IPS-20b (cell line): ENCODE results near the gene FNDC3B.

Experiments
- H3K27ac ChIP-seq: one replicate; pipeline ENCODE4 v1.5.1; 2013; ENCODE audit warnings: low read length
- H3K27me3 ChIP-seq: 2 replicates; pipeline ENCODE4 v1.6.1; 2013; ENCODE audit warnings: mild to moderate bottlenecking, low read length, inconsistent platforms; ENCODE audit not compliant: insufficient read depth
- H3K36me3 ChIP-seq: 2 replicates; pipeline ENCODE4 v1.6.1; 2013; ENCODE audit warnings: low read depth, mild to moderate bottlenecking, inconsistent platforms, low read length, moderate library complexity; ENCODE audit not compliant: insufficient read depth
- H3K4me1 ChIP-seq: 2 replicates; pipeline ENCODE4 v1.6.1; 2013; ENCODE audit warnings: mild to moderate bottlenecking, control low read depth, inconsistent platforms, low read length, moderate library complexity; ENCODE audit not compliant: insufficient read depth
- H3K4me3 ChIP-seq: 2 replicates; pipeline ENCODE4 v1.5.1; 2013; ENCODE audit warnings: mild to moderate bottlenecking, low read length, inconsistent platforms
- H3K9ac ChIP-seq: 2 replicates; pipeline ENCODE4 v1.6.1; 2013; ENCODE audit warnings: low read depth, mild to moderate bottlenecking, inconsistent platforms, low read length, moderate library complexity
- H3K9me3 ChIP-seq: 2 replicates; pipeline ENCODE4 v1.6.1; 2013; ENCODE audit warnings: mild to moderate bottlenecking, low read depth, low read length, inconsistent platforms; ENCODE audit not compliant: insufficient read depth

Gene FNDC3B

DNA sequence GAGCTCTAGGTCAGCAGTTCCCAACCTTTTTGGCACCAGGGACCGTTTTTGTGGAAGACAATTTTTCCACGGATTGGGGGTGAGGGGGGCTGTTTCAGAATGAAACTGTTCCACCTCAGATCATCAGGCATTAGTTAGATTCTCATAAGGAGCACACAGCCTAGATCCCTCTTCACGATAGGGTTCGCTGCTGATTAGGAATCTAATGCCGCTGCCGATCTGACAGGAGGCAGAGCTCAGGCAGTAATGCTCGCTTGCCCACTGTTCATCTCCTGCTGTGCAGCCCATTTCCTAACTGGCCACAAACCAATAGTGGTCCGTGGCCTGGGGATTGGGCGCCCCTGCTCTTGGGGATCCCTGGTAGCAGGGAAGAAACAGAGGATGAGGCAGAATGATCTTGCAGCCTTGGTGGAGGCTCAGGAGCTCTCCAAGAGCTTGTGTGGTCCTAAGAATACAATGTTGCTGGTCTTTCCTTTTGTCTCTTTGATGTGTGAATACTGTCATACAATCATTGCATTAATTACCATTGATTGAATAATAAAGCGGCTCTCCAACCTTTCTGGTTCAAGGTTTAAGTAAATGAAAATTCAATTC lies 183.2 kb downstream of the FNDC3B start:
- Histone ChIP-seq H3K4me1 (peaks cover 38% of the 10 kb centered on the region), H3K9ac (no peak overlapping the region), H3K36me3 (peaks cover 10% of the 10 kb centered on the region; the same call in 1 of the 2 replicates), H3K27me3 (no peaks in the 10 kb centered on the region), H3K9me3 (no peaks in the 10 kb centered on the region), H3K27ac (no peak overlapping the region), H3K4me3 (no peak overlapping the region)

- no peaks in the 10 kb centered on the region for H3K9me3 ChIP-seq
- H3K36me3 ChIP-seq, result peaks cover 21% of the 10 kb centered on the region
- no peak overlapping the region for H3K9ac ChIP-seq
- no peak overlapping the region for H3K4me3 ChIP-seq
- H3K27me3 ChIP-seq, result no peaks in the 10 kb centered on the region
- H3K27ac ChIP-seq, result no peak overlapping the region
- peaks cover 30% of the 10 kb centered on the region; the same call in 1 of the 2 replicates for H3K4me1 ChIP-seq
Observed at GRCh38 chr3:172223870-172224269, 184.5 kb downstream of the FNDC3B start.

- Histone ChIP-seq H3K36me3 (peaks cover 27% of the 10 kb centered on the region), H3K27me3 (no peaks in the 10 kb centered on the region), H3K27ac (no peak overlapping the region), H3K9ac (no peak overlapping the region), H3K4me3 (no peak overlapping the region), H3K4me1 (peaks cover 30% of the 10 kb centered on the region; the same call in 1 of the 2 replicates), H3K9me3 (no peaks in the 10 kb centered on the region)
Observed at GRCh38 chr3:172224560-172225214, 185.3 kb downstream of the FNDC3B start.

GRCh38 chr3:172225215-172225707 lies 185.9 kb downstream of the FNDC3B start:
- Histone ChIP-seq H3K27me3 (no peaks in the 10 kb centered on the region), H3K9ac (no peak overlapping the region), H3K4me3 (no peak overlapping the region), H3K36me3 (peaks cover 27% of the 10 kb centered on the region), H3K4me1 (peaks cover 30% of the 10 kb centered on the region; the same call in 1 of the 2 replicates), H3K27ac (no peak overlapping the region), H3K9me3 (no peaks in the 10 kb centered on the region)

GRCh38 chr3:172226831-172227230 lies 187.5 kb downstream of the FNDC3B start:
- Histone ChIP-seq H3K9me3 (no peaks in the 10 kb centered on the region), H3K4me3 (no peak overlapping the region), H3K27me3 (no peaks in the 10 kb centered on the region), H3K36me3 (peaks cover 27% of the 10 kb centered on the region), H3K27ac (no peak overlapping the region), H3K4me1 (peaks cover 30% of the 10 kb centered on the region; the same call in 1 of the 2 replicates), H3K9ac (no peak overlapping the region)

- no peak overlapping the region for H3K27ac ChIP-seq
- H3K4me1 ChIP-seq, result peaks cover 27% of the 10 kb centered on the region; the same call in 1 of the 2 replicates
- peak overlapping the region; percentile 16; the same call in 1 of the 2 replicates for H3K9ac ChIP-seq
Observed at GRCh38 chr3:172227340-172228035, 188.1 kb downstream of the FNDC3B start.

DNA sequence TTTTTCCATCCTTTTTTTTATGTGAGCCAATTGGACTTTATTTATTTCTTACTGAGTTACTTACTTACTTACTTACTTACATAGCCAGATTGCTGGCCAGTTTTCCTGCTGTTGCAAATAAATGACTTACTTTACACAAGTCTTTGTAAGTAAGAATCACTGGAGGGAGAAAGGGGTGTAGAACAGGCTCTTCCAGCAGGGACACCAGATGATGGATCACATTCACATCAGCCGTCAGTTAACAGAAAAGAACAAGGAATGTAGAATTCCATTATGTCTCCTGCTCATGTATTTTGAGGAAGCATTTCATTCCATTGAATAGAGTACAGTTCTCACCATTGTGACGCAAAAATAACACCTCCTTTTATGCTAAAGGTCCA lies 188.6 kb downstream of the FNDC3B start:
- H3K4me1 ChIP-seq, result peaks cover 22% of the 10 kb centered on the region; the same call in 1 of the 2 replicates
- H3K4me3 ChIP-seq, result no peak overlapping the region
- peak overlapping the region; percentile 16; the same call in 1 of the 2 replicates for H3K9ac ChIP-seq
- H3K36me3 ChIP-seq, result peaks cover 27% of the 10 kb centered on the region
- no peak overlapping the region for H3K27ac ChIP-seq
- no peaks in the 10 kb centered on the region for H3K9me3 ChIP-seq
- H3K27me3 ChIP-seq, result no peaks in the 10 kb centered on the region

More at GRCh38 chr3:172227340-172228035, 188.1 kb downstream of the FNDC3B start:
- Histone ChIP-seq H3K36me3 (peaks cover 27% of the 10 kb centered on the region), H3K27me3 (no peaks in the 10 kb centered on the region), H3K4me3 (no peak overlapping the region), H3K9me3 (no peaks in the 10 kb centered on the region)

- Histone ChIP-seq H3K27ac (no peak overlapping the region), H3K27me3 (no peaks in the 10 kb centered on the region), H3K9ac (no peak overlapping the region), H3K4me3 (no peak overlapping the region), H3K9me3 (no peaks in the 10 kb centered on the region), H3K36me3 (peaks cover 27% of the 10 kb centered on the region), H3K4me1 (peaks cover 11% of the 10 kb centered on the region; the same call in 1 of the 2 replicates)
Observed at GRCh38 chr3:172229462-172229861, 190.1 kb downstream of the FNDC3B start.

DNA sequence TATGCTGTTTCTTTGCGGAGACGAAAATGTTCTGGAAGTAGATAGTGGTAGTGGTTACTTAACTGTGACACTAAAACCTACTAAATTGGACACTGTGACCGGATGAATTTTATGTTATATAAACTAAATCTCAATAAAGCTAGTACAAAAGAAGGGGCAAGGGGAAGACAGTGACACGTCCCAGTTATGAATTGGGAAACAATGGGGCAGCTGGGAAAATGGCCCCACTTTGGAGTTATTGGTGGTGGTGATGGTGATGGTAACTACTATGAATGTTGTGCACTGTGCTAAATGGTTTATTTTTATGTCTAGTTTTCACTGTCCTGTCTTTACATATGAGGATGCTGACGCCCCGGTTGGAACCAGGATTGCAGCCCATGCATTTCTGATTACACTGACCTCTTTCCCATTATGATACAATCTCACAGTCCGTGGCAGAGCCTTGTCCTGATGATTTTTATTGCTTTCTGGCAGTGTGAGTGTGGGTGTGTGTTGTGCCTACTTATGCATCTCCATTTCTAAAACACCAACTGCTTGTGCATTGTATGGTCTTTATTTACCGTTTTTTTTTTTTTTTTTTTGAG lies 192.0 kb downstream of the FNDC3B start:
- peaks cover 27% of the 10 kb centered on the region for H3K36me3 ChIP-seq
- no peaks in the 10 kb centered on the region for H3K27me3 ChIP-seq
- no peak overlapping the region for H3K4me3 ChIP-seq
- no peaks in the 10 kb centered on the region for H3K9me3 ChIP-seq
- H3K9ac ChIP-seq, result no peak overlapping the region
- no peak overlapping the region for H3K27ac ChIP-seq
- H3K4me1 ChIP-seq, result peaks cover 8% of the 10 kb centered on the region; the same call in 1 of the 2 replicates

GRCh38 chr3:172232579-172233212 lies 193.3 kb downstream of the FNDC3B start:
- H3K9ac ChIP-seq, result no peak overlapping the region
- H3K27ac ChIP-seq, result no peak overlapping the region
- H3K9me3 ChIP-seq, result no peaks in the 10 kb centered on the region
- no peaks in the 10 kb centered on the region for H3K27me3 ChIP-seq
- peaks cover 16% of the 10 kb centered on the region for H3K36me3 ChIP-seq
- H3K4me3 ChIP-seq, result no peak overlapping the region
- H3K4me1 ChIP-seq, result peaks cover 3% of the 10 kb centered on the region; the same call in 1 of the 2 replicates
